ENCODE data around the gene SLC25A10.
"Not testable (repeated sequence)": the region's sequence is repeated elsewhere in the genome, so short reads cannot be mapped to it uniquely, and the experiment has no call there.

The SLC25A10 gene

DNA sequence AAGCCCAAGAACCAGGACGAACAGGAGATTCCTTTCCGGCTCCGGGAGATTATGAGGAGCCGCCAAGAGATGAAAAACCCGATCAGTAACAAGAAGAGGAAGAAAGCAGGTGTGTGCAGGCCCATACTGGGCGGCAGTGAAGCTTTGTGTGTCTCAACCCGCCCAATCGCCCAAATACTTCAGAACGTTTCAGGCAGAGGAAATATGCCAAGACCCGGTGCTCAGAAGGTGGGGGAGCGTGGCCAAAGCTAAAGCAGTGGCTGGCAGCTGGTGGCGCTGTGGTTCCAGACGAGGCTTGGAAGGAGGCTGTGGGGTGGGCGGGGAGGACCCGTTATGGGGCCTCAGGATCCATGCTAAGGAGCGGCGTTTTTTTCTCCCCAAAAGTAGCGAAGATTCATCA lies 44.3 kb upstream of the SLC25A10 start:
- Mint-ChIP-seq H3K9me3 (no peaks in the 10 kb centered on the region), H3K36me3 (ENCODE audit: low read depth) (peaks cover 24% of the 10 kb centered on the region), H3K27me3 (ENCODE audit: low read depth) (no peaks in the 10 kb centered on the region), H3K27ac (no peak overlapping the region), H3K4me1 (peaks cover 21% of the 10 kb centered on the region), H3K4me3 (peak overlapping the region; percentile 88 to 95 (median 94))
- TF ChIP-seq CTCF (IDR thresholded peaks at IDR 0.05; ENCODE audit: unreplicated experiment in 3 of 3): no peak

DNA sequence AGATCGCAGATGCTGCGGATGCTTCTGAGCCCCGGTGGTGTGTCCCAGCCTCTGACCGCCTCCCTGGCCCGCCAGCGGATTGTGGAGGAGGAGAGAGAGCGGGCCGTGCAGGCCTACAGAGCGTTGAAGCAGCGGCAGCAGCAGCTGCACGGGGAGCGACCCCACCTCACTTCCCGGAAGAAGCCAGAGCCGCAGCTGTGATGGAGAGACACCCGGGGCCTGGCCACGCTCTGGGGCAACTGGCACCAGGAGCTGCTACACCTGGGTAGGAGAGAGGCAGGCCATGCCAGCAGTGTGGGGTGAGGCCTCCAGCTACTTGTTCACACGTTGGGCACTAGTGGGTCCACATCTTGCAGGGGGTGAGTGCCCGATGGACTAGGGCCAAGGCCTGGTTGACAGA lies 39.6 kb upstream of the SLC25A10 start:
- no peak for TF ChIP-seq CTCF (IDR thresholded peaks at IDR 0.05; ENCODE audit: unreplicated experiment in 3 of 3)
- Mint-ChIP-seq H3K9me3 (no peaks in the 10 kb centered on the region), H3K4me1 (peaks cover 5% of the 10 kb centered on the region), H3K36me3 (ENCODE audit: low read depth) (peaks cover 32% of the 10 kb centered on the region), H3K27me3 (ENCODE audit: low read depth) (no peaks in the 10 kb centered on the region), H3K4me3 (no peak overlapping the region), H3K27ac (no peak overlapping the region)

GRCh38 chr17:81672954-81673353 lies 39.1 kb upstream of the SLC25A10 start:
- no peak overlapping the region for H3K4me3 Mint-ChIP-seq
- TF ChIP-seq CTCF (IDR thresholded peaks at IDR 0.05; ENCODE audit: unreplicated experiment in 3 of 3): no peak

DNA sequence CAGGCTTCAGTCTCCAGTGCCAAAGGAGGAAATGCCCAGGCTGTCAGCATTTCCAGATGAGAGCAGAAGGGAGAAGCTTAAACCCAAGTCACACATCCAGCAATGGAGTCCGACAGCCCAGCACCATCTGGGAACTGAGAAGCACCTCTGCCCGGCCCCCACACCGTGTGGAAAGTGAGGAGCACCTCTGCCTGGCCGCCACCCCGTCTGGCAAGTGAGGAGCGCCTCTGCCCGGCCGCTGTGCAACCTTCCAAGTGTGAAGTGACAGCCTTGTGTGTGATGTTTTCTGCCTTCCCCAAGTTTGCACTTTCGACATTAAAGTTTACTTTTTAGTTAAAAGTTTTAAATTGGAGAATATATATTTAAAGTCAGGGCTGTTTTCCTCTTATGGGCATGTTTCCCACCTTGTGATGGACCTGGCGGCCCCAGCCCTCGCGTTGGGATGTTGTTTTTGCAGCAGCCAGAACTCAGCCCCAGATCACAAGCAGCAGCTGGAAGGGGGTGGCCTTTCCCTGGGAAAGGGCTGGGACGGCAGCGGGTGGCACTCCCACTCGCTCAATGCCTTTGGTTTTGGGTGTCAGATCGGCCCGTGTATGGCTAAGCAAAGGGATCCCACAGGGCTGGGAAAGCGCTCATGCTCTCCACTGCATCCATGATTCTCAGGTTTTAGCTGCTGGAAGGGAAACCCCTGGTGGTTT lies 38.4 kb upstream of the SLC25A10 start:
- Mint-ChIP-seq H3K27ac (no peak overlapping the region), H3K27me3 (ENCODE audit: low read depth) (no peaks in the 10 kb centered on the region), H3K4me1 (no peaks in the 10 kb centered on the region), H3K4me3 (no peak overlapping the region), H3K9me3 (no peaks in the 10 kb centered on the region), H3K36me3 (ENCODE audit: low read depth) (peaks cover 23% of the 10 kb centered on the region)
- TF ChIP-seq CTCF (IDR thresholded peaks at IDR 0.05; ENCODE audit: unreplicated experiment in 3 of 3): no peak

More at GRCh38 chr17:81672954-81673353, 39.1 kb upstream of the SLC25A10 start:
- Mint-ChIP-seq H3K9me3 (no peaks in the 10 kb centered on the region), H3K36me3 (ENCODE audit: low read depth) (peaks cover 28% of the 10 kb centered on the region), H3K4me1 (peaks cover under 1% of the 10 kb centered on the region), H3K27me3 (ENCODE audit: low read depth) (no peaks in the 10 kb centered on the region), H3K27ac (no peak overlapping the region)

- not testable (repeated sequence) for H3K4me1 Mint-ChIP-seq; H3K9me3 Mint-ChIP-seq; H3K4me3 Mint-ChIP-seq; H3K27ac Mint-ChIP-seq; H3K27me3 Mint-ChIP-seq (ENCODE audit: low read depth)
- peaks cover 27% of the 10 kb centered on the region for H3K36me3 Mint-ChIP-seq (ENCODE audit: low read depth)
- TF ChIP-seq CTCF (IDR thresholded peaks at IDR 0.05; ENCODE audit: unreplicated experiment in 3 of 3): peak; percentile 63 to 69 (median 66)
Observed at GRCh38 chr17:81675515-81676221, 36.4 kb upstream of the SLC25A10 start.

Data from nephron (organoid).